Measurements from ENCODE around the gene PREPL. TPM values are rescaled to one million over a fixed set of nuclear protein-coding genes. Genes with fewer than 3 reads are reported as not detected.

PREPL gene
- total and polyA plus RNA-seq, 2 of the 13 experiments (the other 11 are each of a cell fraction or from before 2014, with no cell fraction given) = 19.7 to 34.3 TPM

DNA sequence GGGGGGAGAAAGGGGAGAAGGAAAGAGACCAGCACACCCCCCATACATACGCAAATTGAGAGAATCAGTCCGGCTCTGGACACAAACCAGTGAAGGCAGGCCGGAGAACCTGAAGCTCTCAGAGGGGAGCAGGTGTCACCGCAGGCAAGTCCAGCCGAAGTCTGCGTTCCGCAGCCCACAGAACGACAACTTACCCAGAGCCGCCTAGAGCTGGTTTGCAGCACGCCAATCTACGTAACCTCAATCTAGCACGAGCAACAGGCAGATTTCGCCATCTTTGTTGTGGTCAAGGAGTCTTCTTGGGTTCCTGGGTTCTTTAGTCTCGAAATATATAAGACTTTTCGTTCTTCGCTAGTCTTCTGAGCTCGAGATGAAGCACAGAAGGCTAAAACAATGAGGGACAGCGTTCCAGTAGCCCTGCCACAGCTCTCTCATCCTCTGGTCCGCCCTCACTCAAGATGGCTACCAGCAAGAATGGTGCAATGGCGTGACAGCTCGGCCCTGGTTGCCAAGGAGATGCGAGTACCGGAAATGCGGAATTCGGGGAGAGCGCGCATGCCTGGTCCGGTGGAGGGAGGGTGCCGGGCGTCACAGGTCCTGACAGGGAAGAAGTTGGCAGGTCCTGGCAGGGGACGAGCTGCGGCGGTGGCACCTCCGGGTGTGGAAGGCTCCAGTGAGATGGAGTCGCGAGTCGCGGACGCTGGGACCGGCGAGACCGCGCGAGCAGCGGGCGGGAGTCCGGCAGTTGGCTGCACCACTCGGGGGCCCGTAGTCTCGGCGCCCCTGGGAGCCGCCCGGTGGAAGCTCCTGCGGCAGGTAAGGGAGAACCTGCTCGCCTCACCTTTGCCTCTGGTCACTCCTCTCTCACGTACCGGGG lies at the start of gene PREPL, which contains the start of gene CAMKMT (continued):
- TF ChIP-seq, protein P1, sequence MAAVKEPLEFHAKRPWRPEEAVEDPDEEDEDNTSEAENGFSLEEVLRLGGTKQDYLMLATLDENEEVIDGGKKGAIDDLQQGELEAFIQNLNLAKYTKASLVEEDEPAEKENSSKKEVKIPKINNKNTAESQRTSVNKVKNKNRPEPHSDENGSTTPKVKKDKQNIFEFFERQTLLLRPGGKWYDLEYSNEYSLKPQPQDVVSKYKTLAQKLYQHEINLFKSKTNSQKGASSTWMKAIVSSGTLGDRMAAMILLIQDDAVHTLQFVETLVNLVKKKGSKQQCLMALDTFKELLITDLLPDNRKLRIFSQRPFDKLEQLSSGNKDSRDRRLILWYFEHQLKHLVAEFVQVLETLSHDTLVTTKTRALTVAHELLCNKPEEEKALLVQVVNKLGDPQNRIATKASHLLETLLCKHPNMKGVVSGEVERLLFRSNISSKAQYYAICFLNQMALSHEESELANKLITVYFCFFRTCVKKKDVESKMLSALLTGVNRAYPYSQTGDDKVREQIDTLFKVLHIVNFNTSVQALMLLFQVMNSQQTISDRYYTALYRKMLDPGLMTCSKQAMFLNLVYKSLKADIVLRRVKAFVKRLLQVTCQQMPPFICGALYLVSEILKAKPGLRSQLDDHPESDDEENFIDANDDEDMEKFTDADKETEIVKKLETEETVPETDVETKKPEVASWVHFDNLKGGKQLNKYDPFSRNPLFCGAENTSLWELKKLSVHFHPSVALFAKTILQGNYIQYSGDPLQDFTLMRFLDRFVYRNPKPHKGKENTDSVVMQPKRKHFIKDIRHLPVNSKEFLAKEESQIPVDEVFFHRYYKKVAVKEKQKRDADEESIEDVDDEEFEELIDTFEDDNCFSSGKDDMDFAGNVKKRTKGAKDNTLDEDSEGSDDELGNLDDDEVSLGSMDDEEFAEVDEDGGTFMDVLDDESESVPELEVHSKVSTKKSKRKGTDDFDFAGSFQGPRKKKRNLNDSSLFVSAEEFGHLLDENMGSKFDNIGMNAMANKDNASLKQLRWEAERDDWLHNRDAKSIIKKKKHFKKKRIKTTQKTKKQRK (IDR thresholded peaks at IDR 0.05; ENCODE audit: low read length) = no peak
- TF ChIP-seq GATAD1 (CRISPR knock-in tag; IDR thresholded peaks at IDR 0.05) = no peak; the same call in none of the 2 replicates
- TF ChIP-seq, protein P2, sequence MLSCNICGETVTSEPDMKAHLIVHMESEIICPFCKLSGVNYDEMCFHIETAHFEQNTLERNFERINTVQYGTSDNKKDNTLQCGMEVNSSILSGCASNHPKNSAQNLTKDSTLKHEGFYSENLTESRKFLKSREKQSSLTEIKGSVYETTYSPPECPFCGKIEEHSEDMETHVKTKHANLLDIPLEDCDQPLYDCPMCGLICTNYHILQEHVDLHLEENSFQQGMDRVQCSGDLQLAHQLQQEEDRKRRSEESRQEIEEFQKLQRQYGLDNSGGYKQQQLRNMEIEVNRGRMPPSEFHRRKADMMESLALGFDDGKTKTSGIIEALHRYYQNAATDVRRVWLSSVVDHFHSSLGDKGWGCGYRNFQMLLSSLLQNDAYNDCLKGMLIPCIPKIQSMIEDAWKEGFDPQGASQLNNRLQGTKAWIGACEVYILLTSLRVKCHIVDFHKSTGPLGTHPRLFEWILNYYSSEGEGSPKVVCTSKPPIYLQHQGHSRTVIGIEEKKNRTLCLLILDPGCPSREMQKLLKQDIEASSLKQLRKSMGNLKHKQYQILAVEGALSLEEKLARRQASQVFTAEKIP (CRISPR knock-in tag; IDR thresholded peaks at IDR 0.05; ENCODE audit: borderline replicate concordance) = no peak
- no peak for TF ChIP-seq ZNF484 (CRISPR knock-in tag; IDR thresholded peaks at IDR 0.05; ENCODE audit: borderline replicate concordance, low read depth)
- TF ChIP-seq, protein P3, sequence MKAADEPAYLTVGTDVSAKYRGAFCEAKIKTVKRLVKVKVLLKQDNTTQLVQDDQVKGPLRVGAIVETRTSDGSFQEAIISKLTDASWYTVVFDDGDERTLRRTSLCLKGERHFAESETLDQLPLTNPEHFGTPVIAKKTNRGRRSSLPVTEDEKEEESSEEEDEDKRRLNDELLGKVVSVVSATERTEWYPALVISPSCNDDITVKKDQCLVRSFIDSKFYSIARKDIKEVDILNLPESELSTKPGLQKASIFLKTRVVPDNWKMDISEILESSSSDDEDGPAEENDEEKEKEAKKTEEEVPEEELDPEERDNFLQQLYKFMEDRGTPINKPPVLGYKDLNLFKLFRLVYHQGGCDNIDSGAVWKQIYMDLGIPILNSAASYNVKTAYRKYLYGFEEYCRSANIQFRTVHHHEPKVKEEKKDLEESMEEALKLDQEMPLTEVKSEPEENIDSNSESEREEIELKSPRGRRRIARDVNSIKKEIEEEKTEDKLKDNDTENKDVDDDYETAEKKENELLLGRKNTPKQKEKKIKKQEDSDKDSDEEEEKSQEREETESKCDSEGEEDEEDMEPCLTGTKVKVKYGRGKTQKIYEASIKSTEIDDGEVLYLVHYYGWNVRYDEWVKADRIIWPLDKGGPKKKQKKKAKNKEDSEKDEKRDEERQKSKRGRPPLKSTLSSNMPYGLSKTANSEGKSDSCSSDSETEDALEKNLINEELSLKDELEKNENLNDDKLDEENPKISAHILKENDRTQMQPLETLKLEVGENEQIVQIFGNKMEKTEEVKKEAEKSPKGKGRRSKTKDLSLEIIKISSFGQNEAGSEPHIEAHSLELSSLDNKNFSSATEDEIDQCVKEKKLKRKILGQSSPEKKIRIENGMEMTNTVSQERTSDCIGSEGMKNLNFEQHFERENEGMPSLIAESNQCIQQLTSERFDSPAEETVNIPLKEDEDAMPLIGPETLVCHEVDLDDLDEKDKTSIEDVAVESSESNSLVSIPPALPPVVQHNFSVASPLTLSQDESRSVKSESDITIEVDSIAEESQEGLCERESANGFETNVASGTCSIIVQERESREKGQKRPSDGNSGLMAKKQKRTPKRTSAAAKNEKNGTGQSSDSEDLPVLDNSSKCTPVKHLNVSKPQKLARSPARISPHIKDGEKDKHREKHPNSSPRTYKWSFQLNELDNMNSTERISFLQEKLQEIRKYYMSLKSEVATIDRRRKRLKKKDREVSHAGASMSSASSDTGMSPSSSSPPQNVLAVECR (CRISPR knock-in tag; IDR thresholded peaks at IDR 0.05; ENCODE audit: borderline replicate concordance) = peak; percentile 96
- TF ChIP-seq ZNF549 (CRISPR knock-in tag; IDR thresholded peaks at IDR 0.05) = no peak
- TF ChIP-seq TCF12 (IDR thresholded peaks at IDR 0.05) = no peak
- TF ChIP-seq TCF12 (CRISPR knock-in tag; IDR thresholded peaks at IDR 0.05) = peak; percentile 88; the same call in 1 of the 2 replicates
- peak; percentile 96 for TF ChIP-seq MYC (CRISPR knock-in tag; IDR thresholded peaks at IDR 0.05; ENCODE audit: borderline replicate concordance)
- peak; percentile 71 for TF ChIP-seq TEAD3 (CRISPR knock-in tag; optimal IDR thresholded peaks at IDR 0.05; ENCODE audit: borderline replicate concordance)
- TF ChIP-seq, protein P4, sequence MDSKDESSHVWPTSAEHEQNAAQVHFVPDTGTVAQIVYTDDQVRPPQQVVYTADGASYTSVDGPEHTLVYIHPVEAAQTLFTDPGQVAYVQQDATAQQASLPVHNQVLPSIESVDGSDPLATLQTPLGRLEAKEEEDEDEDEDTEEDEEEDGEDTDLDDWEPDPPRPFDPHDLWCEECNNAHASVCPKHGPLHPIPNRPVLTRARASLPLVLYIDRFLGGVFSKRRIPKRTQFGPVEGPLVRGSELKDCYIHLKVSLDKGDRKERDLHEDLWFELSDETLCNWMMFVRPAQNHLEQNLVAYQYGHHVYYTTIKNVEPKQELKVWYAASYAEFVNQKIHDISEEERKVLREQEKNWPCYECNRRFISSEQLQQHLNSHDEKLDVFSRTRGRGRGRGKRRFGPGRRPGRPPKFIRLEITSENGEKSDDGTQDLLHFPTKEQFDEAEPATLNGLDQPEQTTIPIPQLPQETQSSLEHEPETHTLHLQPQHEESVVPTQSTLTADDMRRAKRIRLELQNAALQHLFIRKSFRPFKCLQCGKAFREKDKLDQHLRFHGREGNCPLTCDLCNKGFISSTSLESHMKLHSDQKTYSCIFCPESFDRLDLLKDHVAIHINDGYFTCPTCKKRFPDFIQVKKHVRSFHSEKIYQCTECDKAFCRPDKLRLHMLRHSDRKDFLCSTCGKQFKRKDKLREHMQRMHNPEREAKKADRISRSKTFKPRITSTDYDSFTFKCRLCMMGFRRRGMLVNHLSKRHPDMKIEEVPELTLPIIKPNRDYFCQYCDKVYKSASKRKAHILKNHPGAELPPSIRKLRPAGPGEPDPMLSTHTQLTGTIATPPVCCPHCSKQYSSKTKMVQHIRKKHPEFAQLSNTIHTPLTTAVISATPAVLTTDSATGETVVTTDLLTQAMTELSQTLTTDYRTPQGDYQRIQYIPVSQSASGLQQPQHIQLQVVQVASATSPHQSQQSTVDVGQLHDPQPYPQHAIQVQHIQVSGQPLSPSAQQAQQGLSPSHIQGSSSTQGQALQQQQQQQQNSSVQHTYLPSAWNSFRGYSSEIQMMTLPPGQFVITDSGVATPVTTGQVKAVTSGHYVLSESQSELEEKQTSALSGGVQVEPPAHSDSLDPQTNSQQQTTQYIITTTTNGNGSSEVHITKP (CRISPR knock-in tag; IDR thresholded peaks at IDR 0.05; ENCODE audit: low read depth) = peak; percentile 90
- TF ChIP-seq PCBP2 (optimal IDR thresholded peaks at IDR 0.05; ENCODE audit: low read depth, low read length, poor library complexity, severe bottlenecking) = no peak
- peak; percentile 88 for TF ChIP-seq SRY (CRISPR knock-in tag; IDR thresholded peaks at IDR 0.05)
